22Rv1 (cell line): Measurements from ENCODE around the gene SNED1.

Experiments used
- H3K27ac ChIP-seq: fragments of 450-650 bp; 2 replicates; pipeline ENCODE4 v1.5.1; 2017
- CTCF ChIP-seq: fragments of 450-650 bp; IDR thresholded peaks from 2 replicates; pipeline ENCODE4 v1.5.1; 2017; ENCODE audit warnings: mild to moderate bottlenecking
- ZFX ChIP-seq: fragments of 450-650 bp; IDR thresholded peaks from 2 replicates; pipeline ENCODE4 v1.6.1; 2017; ENCODE audit warnings: antibody characterized with exemption, borderline replicate concordance

SNED1 gene

DNA sequence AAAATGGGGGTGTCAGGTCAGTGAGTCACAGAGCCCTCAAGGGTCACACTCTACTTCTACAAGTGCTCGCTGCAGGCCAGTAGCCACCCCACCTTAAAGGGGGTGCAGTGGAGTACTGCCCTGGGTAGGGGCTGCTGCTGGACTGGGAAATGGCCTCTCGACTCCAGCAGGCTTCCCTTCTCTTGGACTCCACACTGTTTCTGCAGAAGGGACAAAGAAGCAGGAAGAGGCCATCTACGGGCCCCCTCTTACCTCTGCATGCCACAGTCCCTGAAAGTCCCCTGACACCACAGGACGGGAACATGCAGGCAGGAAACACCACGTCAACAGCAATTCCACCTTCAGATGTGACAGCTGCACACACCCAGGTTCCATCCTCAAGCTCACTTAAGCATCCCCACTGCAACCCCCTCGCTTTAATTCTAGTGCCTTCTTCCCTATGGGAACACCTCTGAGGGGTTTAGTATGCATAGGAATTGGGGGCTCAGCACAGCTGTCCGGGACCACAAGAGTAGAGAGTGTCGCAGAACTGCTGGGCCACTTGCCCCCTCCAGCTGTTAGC is 22.3 kb downstream of the SNED1 start:
- TF ChIP-seq CTCF = no peak
- TF ChIP-seq ZFX = no peak
- H3K27ac ChIP-seq = no peak overlapping the region

GRCh38 chr2:241025639-241026038 is 27.2 kb downstream of the SNED1 start:
- no peak overlapping the region for H3K27ac ChIP-seq
- TF ChIP-seq CTCF = no peak
- TF ChIP-seq ZFX = no peak

DNA sequence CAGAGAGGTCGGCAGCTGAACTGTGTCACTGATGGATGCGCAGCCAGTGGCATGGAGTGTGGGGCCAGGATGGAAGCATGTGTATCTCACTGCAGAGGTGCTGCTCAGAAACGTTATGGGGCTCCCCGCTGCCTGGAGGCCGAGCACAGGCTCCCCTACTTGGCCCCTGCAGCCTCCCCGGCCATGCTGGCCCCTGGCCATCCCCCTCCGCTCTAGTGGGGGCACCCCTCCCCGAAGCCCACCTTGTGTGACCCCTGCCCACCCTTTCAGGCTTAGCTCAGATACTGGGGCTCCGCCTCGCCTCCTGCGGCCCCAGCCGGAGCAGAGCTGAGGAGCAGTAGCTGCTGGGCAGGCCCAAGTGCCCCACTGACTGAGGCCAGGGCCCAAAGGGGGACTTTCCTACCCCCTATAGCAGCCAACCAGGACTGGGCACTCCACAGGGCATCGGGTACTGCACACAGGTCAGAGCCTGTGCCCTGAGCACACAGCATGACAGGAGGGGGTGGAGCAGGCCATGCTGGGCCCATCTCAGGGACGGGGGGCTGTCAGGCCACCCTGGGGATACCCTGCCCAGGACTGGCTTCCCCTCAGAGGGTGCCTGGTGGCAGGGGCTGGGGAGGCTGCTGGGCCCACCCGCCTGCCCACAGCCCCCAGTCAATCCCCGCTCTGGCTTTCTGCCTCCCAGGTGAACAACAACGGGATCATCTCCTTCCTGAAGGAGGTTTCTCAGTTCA is 31.3 kb downstream of the SNED1 start:
- TF ChIP-seq CTCF (no peak), ZFX (no peak)
- no peak overlapping the region for H3K27ac ChIP-seq

DNA sequence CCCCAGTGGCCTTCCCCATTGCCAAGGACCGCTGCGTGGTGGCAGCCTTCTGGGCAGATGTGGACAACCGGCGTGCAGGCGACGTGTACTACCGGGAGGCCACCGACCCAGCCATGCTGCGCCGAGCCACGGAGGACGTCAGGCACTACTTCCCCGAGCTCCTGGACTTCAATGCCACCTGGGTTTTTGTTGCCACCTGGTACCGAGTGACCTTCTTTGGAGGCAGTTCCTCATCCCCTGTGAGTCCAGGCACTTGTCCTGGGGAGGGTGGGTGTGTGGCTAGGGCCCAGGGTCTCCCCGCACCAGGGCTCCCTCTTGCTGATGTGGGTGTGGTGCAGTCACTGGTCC is 31.9 kb downstream of the SNED1 start:
- no peak for TF ChIP-seq CTCF
- no peak for TF ChIP-seq ZFX
- H3K27ac ChIP-seq = no peak overlapping the region

DNA sequence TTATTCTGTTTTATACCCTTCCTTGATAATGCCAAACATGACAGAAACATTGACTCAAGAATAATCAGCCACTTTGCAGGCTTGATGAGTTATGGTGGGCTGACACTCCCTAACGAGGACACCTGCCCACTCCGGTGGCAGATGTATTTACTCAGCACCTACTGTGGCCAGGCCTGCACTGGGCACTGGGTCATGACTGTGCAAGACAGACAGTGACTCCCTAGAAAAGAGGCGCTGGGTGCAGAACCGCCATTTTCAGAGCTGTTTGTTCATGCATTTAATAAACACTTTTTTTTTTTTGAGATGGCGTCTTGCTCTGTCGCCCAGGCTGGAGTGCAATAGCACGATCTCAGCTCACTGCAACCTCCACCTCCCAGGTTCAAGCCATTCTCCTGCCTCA is 32.5 kb downstream of the SNED1 start:
- no peak for TF ChIP-seq ZFX
- TF ChIP-seq CTCF = no peak
- no peak overlapping the region for H3K27ac ChIP-seq

DNA sequence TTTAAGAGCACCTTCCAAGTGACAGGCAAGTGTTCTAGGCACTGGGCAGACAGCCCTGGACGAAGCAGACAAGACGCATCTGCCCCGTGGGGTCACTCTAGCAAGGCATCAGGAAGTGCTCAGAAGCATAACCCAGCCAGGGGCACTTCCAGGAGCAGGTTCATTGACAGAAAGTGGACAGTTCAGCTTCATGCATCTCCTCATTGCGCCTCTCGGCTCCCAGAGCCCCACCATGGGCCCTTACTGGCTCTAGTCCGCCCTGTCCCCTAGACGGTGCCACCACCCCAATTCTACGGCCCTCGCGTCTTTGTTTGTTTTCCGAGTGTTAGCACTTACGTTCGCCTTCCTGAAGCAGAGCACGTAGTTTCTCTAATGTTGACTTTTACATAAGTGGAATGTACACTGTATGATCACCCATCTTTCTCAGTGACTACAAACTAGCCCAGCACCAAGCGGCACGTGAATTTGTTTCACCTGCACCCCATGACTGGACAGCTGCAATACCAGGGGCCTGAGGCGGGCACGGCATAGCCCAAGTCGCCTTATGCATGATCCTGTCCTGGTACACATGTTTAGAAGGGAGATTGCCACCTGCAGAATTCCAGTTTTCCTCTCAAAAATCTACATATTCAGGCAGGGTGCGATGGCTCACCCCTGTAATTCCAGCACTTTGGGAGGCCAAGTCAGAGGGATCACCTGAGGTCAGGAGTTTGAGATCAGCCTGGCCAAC is 33.2 kb downstream of the SNED1 start:
- no peak for TF ChIP-seq CTCF
- TF ChIP-seq ZFX = no peak
- no peak overlapping the region for H3K27ac ChIP-seq
